ENCODE results near the gene FALEC.

DNA sequence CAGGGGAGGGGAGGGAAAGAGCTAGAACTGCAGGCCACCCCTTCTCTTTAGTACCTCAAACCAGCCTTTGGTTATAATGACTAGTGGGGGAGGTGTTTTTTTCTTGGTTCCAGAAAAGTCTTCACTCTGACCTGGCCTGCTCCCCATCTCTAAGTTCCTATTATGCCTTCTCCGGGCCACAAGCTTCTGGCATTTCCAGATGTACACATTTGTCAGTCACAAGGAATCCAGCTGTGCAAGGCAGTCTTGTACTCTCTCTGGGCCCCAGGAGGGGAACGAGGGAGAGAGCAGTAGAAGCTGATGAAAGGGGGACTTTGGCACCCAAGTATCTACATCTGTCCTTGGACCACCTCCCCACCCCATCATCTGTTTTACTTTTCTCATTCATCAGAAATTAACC lies 2.7 kb upstream of the FALEC start:
- TF ChIP-seq, protein P1, sequence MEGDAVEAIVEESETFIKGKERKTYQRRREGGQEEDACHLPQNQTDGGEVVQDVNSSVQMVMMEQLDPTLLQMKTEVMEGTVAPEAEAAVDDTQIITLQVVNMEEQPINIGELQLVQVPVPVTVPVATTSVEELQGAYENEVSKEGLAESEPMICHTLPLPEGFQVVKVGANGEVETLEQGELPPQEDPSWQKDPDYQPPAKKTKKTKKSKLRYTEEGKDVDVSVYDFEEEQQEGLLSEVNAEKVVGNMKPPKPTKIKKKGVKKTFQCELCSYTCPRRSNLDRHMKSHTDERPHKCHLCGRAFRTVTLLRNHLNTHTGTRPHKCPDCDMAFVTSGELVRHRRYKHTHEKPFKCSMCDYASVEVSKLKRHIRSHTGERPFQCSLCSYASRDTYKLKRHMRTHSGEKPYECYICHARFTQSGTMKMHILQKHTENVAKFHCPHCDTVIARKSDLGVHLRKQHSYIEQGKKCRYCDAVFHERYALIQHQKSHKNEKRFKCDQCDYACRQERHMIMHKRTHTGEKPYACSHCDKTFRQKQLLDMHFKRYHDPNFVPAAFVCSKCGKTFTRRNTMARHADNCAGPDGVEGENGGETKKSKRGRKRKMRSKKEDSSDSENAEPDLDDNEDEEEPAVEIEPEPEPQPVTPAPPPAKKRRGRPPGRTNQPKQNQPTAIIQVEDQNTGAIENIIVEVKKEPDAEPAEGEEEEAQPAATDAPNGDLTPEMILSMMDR (IDR thresholded peaks at IDR 0.05), result no peak
- no peak for TF ChIP-seq POLR2A (IDR thresholded peaks at IDR 0.05)

All from adrenal gland (tissue), 5 donors.